Inflammatory macrophage (primary cell): ENCODE results near the gene THBS3.
"Not testable (repeated sequence)": the region's sequence is repeated elsewhere in the genome, so short reads cannot be mapped to it uniquely, and the experiment has no call there.

Source experiments
- DNase-seq, 2 donors: peaks; one replicate each; pipeline ENCODE4 v3.0.0-alpha.2; 2020 to 2022

The THBS3 gene

DNA sequence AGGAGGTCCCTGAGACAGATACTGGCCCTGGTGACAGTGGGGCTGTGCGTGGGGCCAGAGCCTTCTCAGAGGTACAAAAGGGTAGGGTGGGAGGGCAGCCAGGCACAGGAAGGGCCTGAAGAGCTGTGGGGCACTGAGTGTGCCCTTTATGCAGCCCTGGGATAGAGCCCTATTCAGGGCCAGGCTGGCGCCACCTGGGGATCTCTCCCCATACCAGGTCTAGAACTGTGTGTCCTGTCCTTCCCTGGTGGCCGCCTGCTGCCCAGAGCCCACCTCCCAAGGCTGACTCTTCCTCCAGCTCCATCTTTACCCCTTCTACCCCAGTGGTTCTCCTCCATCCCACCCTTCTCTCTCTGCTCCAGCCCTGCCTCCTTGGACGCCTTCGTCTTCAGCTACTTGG lies 25.8 kb upstream of the THBS3 start:
- not testable (repeated sequence) for DNase-seq

DNA sequence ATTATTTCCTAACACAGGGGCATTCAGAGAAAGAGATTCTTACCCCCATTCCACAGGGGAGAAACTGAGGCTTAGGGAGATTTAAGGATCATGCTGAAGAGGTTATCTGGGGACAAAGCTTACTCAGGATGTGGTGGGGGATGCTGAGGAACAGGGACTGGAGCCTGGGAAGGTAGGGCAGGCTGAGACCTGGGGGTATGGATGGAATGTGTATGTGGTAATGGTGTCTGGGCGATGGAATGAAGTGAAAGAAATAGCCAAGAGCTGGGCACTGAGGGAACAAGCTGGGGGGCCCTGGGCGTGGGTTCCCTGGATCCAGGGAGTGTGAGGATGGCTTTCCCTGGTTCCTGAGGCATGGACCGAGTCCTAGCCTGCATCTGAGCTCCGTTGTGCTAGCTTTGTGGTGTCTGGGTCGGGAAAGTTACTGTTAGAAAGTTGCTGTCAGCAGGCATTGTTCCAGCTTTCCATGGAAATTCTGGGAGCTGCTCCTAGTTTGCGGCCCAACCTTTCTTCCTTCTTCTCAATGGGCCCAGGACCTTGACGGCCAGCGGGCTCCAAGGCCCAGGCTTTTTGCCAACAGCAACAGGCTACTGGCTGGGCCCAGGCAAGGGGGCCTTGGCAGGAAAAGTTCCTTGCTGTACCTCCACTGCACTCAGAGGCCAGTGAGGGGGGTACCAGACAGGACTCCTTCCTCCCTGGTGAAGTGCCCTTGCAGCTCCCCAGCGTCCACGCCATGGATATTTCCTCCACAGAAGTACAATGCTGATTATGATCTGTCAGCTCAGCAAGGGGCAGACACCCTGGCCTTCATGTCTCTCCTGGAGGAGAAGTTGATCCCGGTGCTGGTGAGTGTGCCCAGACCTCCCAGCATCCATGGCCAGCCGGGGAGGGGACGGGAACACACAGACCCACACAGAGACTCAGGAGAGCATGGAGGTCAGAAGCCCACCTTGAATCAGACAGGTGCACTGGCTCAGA lies 24.6 kb upstream of the THBS3 start:
- DNase-seq, result not testable (repeated sequence)

DNA sequence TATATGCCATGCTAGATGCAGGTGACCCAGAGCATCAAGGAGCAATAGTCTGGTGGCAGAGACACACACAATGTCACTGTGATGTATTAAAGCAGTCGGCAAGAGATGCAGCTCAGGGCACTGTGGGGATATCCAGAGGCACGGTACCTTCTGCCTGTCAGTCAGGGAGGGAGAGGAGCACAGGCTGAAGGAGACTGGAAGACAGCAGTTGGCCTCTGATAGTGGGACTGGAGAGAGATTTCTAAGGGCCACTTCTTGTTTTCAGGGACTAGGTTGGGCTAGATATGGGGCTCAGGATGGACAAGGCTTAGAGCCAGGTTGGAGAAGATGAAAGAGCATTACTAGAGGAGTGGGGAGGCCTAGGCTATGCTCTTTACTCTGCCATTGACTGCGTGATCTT lies 23.6 kb upstream of the THBS3 start:
- DNase-seq, result not testable (repeated sequence)

DNA sequence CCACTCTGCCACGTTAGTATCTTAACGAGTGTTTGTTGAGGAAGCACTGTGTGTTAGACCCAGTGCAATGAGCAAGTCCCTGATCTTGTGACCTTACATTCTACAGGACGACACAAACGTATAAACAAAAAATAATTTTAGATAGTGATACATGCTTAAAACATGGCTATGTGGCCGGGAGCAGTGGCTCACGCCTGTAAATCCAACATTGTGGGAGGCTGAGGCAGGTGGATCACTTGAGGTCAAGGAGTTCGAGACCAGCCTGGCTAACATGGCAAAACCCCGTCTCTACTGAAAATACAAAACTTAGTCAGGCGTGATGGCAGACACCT lies 20.4 kb upstream of the THBS3 start:
- no peak for DNase-seq

DNA sequence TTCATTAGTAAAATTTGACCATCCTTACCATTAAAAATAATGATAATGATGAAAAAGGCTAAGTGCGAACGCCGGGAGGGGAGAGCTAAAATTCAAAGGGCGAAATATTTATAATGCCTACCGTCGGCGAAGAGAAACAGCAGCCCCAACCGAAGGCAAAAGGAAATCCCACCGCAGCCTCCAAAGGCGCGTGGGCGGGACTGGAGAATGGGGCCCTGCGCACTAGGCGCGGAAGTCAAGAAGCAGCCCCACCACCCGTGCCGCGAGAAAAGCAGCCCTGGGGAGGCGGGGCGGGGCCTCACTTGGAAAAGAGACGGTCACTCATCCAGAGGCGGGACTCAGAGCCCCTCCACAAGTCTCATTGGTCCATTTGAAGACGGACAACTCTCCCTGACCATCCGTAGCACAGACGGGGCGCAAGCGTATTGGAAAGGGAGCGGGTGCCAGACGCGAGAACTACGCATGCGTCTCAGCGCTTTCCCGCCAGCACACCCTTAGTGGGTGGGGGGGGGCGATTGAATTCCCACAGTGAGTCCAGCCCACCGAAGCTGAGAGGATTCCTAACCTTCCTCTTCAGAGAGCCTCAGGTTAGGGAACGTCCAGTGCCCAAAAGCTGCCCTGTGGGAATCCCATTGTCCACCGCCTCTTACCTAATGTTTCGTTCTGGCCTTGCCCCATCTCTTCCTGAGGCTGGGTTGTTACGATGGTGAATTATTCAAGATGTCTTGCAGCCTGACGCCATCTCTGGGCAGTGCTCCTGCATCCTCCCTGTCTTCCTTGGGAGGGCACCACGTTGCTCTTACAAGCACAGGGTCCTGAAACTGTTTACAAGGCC lies 19.8 kb upstream of the THBS3 start:
- peak; percentile 99 for DNase-seq

DNA sequence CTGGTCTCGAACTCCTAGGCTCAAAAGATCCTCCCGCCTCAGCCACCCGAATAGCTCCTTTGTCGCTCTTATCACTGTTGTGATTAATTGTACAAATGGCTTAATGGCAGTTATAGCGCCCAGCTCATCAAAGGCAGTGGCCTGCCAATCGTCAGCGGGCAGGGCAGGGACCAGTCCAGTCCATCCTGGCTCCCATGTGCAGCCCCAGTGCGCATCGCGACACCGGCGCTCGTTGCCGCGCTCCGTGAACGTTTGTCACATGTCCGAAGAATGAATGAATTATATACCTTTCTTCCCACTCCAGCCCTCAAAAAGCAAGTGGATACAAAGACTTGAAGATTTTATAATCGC lies 19.2 kb upstream of the THBS3 start:
- DNase-seq, result peak; percentile 50 to 66

DNA sequence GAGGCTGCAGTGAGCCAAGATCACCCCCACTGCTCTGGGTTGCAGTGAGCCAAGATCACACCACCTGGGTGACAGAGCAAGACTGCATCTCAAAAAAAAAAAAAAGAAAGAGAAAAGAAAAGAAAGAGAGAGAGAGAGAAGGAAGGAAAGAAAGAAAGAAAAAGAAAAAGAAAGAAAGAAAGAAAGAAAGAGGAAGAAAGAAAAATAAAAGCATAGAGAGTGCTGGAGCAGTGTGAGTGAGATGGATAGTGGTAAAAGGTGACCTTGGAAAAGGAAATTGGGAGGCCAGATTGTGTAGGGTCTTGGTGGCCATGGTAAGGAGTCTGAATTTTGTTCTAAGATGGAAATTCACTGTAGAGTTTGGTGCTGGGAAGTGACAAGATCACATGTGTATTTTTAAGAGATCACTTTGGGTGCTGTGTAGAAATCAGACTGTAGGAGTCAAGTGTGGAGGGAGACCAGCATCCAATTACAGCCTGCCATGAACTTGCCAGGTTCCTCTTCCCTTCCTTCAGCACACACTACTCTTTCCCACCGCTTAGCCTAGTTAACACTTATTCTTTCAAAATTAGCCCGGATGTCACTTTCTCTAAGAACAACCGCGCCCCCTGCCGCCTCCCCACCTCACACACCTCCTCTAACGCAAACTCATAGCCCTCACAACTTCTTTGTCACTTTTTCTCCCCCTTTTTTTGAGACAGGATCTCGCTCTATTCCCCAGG lies 18.7 kb upstream of the THBS3 start:
- peak; percentile 90 for DNase-seq

DNA sequence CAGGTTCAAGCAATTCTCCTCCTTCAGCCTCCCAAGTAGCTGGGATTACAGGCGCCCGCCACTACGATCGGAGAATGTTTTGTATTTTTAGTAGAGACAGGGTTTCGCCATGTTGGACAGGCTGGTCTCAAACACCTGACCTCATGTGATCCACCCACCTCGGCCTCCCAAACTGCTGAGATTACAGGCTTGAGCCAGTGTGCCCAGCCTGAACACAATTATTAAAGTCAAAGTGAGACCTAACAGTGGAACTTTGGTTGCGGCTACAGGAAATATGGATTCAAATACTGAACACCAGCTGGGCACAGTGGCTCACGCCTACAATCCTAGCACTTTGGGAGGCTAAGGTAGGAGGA lies 17.7 kb upstream of the THBS3 start:
- DNase-seq, result not testable (repeated sequence)

DNA sequence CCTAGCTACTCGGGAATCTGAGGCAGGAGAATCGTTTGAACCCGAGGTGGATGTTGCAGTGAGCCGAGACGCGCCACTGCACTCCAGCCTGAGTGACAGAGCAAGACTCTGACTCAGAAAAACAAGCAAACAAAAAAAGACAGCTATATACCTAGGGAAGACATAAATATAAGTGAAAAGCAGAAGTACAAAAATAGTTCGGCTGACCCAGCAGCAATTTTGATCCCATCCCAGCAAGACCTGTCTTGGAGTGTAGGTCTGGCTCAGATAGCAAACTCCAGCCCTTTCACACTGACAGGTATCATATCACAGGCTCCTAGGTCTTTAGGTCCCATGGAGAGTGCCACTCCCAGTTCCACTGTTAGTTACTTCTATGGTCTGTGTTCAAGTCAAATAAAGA lies 15.3 kb upstream of the THBS3 start:
- DNase-seq, result peak; percentile 57 to 60

DNA sequence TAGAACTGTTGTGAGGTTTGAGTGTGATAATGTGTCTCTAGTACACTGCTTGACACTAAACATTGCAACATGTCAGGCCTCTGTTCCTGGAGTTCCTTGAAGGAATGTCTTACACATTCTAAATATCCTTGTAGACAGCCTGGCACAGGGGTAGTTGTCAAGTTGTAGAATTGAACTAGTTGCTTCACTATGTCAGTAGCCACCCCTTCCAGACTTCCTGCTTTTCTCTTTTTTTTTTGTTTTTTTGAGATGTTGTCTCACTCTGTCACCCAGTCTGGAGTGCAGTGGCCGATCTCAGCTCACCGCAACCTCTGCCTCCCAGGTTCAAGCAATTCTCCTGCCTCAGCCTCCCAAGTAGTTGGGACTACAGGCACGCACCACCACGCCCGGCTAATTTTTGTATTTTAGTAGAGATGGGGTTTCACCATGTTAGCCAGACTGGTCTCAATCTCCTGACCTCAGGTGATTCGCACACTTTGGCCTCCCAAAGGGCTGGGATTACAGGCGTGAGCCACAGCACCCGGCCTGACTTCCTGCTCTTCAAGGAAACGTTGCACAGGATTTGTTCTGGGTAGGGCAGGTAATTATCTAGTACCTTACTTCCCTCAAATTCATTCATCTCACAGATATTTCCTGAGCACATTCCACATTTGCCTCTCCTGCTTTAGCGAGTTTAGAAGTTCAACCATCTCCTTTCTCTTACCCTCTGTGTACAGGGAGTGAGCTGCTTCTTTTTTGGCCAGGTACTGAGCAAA lies 12.7 kb upstream of the THBS3 start:
- DNase-seq, result peak; percentile 42 to 46

DNA sequence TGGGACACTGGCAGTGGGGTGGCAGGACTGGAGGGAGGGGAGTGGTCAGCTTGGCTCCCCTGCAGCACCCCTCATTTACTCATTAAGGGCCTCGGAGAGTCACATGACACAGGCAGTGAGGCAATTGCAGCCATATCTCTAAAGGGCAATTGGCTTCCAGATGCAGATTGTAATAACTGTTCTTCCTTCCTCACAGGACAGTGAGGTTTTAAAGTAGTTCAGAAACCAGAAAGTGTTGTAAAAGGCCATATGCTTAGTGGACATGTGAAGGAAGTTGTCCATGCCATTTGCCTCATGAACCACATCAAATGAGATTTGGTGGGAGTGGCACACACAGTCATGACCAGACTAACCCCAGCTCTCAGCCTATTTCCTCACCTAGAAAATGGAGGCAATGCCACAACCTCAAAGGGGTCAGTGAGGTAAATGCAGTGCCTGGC lies 11.9 kb upstream of the THBS3 start:
- DNase-seq, result peak; percentile 88 to 95

DNA sequence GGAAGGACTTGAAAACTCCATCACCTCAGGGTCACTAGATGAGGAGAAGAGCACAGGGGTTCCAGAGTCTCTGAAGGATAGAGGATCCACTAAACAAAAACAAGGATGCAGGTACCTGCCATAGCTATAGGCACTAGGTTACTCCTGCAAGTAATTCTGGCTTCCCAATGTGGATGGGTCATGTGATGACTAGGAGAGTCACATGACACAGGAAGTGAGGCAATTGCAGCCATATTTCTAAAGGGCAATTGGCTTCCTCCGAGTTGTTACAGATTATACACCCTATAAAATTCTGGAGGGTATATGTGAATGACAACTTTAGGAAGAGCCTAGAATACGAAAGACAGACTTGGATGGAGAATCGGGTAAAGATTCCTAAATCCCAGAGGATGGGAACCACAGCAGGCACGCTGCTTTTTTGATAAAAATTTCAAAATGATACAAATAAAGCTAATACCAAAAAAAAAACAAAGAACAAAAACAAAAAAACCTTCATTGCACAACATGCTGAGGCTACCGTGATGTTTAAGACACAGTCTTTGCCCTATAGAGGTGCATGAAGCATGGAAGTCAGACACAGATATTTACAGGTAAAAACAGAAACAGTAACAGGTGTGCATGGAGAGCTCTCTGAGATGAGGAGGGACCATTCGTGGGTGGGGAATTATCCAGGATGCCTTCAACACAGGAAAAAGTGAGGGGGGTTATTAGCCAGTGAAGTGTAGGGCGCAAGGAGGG lies 11.3 kb upstream of the THBS3 start:
- DNase-seq, result peak; percentile 76 to 79

DNA sequence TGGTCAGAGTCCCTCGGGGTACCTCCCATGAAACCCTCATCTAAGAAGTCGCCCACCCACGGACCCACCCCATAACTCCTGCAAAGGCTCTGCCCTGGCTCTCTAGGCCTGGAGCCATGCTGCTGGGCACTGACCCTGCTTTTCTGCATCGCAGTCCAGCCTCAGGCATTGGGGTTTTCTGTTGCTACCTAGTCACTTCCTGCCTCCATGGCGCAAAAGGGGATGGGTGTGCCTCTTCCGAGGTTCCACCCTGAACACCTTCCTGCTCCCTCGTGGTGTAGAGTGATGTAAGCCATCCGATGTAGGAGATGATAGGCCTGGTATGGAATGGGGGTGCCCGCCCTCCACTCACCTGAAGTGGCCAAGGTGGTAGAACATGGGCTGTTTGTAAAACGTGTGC lies 7.0 kb upstream of the THBS3 start:
- DNase-seq, result not testable (repeated sequence)

DNA sequence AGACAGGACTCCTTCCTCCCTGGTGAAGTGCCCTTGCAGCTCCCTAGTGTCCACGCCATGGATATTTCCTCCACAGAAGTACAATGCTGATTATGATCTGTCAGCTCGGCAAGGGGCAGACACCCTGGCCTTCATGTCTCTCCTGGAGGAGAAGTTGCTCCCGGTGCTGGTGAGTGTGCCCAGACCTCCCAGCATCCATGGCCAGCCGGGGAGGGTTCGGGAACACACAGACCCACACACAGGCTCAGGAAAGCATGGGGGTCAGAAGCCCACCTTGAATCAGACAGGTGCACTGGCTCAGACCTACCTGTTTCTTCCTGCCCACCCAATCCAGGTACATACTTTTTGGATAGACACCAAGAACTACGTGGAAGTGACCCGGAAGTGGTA lies 4.3 kb upstream of the THBS3 start:
- not testable (repeated sequence) for DNase-seq

DNA sequence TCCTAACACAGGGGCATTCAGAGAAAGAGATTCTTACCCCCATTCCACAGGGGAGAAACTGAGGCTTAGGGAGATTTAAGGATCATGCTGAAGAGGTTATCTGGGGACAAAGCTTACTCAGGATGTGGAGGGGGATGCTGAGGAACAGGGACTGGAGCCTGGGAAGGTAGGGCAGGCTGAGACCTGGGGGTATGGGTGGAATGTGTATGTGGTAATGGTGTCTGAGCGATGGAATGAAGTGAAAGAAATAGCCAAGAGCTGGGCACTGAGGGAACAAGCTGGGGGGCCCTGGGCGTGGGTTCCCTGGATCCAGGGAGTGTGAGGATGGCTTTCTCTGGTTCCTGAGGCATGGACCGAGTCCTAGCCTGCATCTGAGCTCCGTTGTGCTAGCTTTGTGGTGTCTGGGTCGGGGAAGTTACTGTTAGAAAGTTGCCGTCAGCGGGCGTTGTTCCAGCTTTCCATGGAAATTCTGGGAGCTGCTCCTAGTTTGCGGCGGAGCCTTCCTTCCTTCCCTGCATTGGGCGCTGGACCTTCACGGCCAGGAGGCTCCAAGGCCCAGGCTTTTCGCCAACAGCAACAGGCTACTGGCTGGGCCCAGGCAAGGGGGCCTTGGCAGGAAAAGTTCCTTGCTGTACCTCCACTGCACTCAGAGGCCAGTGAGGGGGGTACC lies 3.8 kb upstream of the THBS3 start:
- DNase-seq, result not testable (repeated sequence)

DNA sequence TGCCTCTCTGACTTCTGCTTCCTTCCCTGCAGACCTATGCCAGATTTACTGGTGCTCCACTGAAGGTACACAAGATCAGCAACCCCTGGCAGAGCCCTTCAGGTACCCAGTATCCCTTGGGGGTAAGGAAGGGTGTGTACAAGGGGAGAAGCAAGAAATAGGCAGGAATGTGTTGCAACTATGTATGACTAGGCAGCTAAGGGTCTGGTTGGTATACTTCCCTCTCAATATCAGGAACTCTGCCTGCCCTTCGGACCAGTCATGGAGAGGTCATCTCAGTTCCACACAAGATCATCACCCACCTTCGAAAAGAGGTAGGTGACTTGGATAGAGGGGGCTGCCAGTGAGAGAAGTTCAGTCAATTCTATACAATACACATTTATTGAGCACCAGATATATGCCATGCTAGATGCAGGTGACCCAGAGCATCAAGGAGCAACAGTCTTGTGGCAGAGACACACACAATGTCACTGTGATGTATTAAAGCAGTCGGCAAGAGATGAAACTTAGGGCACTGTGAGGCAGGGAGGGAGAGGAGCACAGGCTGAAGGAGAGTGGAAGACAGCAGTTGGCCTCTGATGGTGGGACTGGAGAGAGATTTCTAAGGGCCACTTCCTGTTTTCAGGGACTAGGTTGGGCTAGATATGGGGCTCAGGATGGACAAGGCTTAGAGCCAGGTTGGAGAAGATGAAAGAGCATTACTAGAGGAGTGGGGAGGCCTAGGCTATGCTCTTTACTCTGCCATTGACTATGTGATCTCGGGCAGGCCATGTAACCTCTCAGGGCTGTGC lies 2.8 kb upstream of the THBS3 start:
- DNase-seq, result peak; percentile 84 to 86

DNA sequence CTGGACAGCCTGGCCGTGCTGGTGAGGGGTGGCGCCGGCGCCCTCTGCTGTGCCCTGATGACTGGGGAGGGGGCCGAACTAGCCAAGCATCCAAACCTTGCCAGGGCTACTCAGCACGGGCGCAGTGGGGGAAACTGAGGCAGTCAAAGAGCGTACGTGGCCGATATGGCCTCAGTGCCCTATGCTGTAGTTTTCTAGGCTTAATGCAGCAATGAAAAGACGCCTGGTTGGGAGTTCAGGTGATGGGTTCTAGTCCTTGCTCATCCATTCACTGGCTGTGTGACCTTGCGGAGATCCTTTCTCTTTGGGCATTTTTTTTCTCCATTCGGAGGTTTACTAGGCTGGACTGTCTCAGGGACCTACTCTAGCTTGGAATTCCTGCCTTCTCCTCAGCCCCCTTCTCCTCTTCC lies 1.6 kb upstream of the THBS3 start:
- DNase-seq, result no peak

DNA sequence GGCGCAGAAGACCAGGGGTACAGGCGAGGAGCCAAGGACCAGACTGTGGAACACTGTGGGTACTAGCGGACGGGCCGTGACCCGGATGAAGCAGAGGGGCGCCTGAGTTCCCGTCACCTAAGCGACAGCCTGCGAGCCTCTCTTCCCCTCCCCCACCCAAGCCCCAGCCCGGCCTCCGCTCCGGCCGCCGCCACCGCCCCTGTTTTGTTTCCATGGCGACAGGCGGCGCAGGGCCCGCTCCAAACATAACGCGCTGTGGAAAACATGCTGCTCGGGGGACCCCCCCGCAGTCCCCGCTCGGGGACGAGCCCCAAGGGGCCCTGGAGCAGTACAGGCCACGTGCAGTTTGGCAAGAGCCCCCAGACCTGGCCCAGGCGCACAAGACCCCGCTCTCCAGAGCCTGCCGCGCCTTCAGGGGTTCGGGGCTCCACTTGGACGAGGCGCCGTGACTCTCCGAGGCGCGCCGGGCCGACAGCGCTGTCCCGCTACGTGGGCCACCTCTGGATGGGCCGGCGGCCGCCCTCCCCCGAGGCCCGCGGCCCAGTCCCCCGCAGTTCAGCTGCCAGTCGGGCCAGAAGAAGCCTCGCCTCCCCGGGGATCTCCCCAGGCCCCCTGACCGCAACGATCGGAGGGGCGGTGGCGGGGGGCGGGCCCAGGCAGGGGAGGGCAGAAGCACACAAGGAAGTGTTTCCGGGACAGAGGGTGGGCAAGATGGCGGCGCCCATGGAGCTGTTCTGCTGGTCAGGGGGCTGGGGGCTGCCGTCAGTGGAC lies 1.0 kb upstream of the THBS3 start, which contains the start of gene MTX1:
MTX1 (plus strand) TSS at position 155 of the 771 bp plus-strand sequence; CDS start at position 265, 110 bp downstream.
- DNase-seq, result peak; percentile 73 to 87
